Measurements from ENCODE around the gene GLTPD2. TPM values are rescaled to one million over a fixed set of nuclear protein-coding genes. Genes with fewer than 3 reads are reported as not detected.

GLTPD2 gene
- total and polyA plus RNA-seq, 2 donors from 2014 or later = 0.35 to 12.5 TPM

DNA sequence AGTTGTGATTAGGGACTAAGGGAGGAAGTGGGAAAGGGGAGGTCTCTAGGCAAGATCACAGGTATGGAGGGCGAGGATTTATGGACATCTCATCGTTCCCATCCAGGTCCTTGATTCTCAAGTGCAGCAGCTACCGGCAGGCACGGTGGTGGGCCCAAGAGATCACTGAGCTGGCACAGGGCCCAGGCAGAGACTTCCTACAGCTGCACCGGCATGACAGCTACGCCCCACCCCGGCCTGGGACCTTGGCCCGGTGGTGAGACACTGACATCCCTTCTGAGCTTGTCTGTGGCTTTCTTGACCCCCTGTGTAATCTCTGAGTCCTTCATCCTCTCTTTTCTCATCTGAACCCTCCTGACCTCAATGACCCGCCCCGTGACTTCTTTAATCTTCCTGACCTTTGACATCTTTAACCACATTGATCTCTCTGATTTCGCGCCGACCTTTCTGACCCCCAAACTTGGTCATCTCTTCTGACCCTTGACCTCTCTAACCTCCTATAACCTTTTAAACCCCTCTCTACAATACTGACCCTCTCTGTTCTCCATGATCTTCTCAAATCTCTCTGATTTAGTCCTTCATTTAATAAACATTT, 22.0 kb downstream of the GLTPD2 start:
- no peak for FAIRE-seq
- DNase-seq = peak in 1 of 5 donors; percentile 8
- intact Hi-C loops (cut with DNase I) = no loop called here

DNA sequence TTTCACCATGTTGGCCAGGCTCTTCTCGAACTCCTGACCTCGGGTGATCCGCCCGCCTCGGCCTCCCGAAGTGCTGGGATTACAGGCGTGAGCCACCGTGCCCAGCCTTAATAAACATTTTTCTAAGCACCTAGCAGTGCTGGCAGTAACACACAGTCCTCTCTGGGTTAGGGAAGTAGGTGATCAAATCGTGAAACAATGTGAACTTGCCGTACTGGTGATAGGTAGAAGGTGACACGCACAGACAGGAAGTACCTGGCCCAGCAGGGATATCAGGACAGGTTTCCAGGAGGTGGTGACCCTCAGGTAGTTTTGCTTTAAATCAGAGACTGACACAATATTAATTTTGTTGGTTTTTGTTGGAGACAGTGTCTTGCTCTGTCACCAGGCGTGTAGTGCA, 22.7 kb downstream of the GLTPD2 start:
- Histone ChIP-seq H3K9ac (ENCODE audit: low read length in 3 of 3) (no peak overlapping the region), H3K4me3 (ENCODE audit: low read length in 3 of 3) (no peak overlapping the region), H3K9me3 (ENCODE audit: control insufficient read depth in 2 of 3, insufficient read depth in 1 of 3, low read length in 3 of 3) (no peaks in the 10 kb centered on the region), H3K27ac (ENCODE audit: low read depth in 2 of 2, low read length in 2 of 2) (no peak overlapping the region), H3K36me3 (ENCODE audit: control insufficient read depth in 2 of 3, insufficient read depth in 3 of 3, low read length in 3 of 3) (peaks cover 0 to 2% (median 0%) of the 10 kb centered on the region in 3 donors), H3K4me1 (ENCODE audit: control insufficient read depth in 2 of 3, insufficient read depth in 2 of 3, low read depth in 1 of 3, low read length in 3 of 3) (peaks cover 0 to 4% (median 3%) of the 10 kb centered on the region in 3 donors), H3K27me3 (ENCODE audit: control insufficient read depth, insufficient read depth, low read length) (no peaks in the 10 kb centered on the region)
- TF ChIP-seq, protein P1, sequence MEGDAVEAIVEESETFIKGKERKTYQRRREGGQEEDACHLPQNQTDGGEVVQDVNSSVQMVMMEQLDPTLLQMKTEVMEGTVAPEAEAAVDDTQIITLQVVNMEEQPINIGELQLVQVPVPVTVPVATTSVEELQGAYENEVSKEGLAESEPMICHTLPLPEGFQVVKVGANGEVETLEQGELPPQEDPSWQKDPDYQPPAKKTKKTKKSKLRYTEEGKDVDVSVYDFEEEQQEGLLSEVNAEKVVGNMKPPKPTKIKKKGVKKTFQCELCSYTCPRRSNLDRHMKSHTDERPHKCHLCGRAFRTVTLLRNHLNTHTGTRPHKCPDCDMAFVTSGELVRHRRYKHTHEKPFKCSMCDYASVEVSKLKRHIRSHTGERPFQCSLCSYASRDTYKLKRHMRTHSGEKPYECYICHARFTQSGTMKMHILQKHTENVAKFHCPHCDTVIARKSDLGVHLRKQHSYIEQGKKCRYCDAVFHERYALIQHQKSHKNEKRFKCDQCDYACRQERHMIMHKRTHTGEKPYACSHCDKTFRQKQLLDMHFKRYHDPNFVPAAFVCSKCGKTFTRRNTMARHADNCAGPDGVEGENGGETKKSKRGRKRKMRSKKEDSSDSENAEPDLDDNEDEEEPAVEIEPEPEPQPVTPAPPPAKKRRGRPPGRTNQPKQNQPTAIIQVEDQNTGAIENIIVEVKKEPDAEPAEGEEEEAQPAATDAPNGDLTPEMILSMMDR (IDR thresholded peaks at IDR 0.05; ENCODE audit: borderline replicate concordance, extremely low read depth, insufficient read depth) = no peak
- intact Hi-C loops (cut with DNase I) = no loop called here
- DNase-seq (no peak), FAIRE-seq (no peak)

More for the DNA sequence above, 22.0 kb downstream of the GLTPD2 start:
- H3K36me3 ChIP-seq (ENCODE audit: control insufficient read depth in 2 of 3, insufficient read depth in 3 of 3, low read length in 3 of 3) = peaks cover 0 to 2% (median 0%) of the 10 kb centered on the region in 3 donors
- H3K27me3 ChIP-seq (ENCODE audit: control insufficient read depth, insufficient read depth, low read length) = no peaks in the 10 kb centered on the region
- no peaks in the 10 kb centered on the region for H3K9me3 ChIP-seq (ENCODE audit: control insufficient read depth in 2 of 3, insufficient read depth in 1 of 3, low read length in 3 of 3)
- H3K9ac ChIP-seq (ENCODE audit: low read length in 3 of 3) = no peak overlapping the region
- peaks cover 0 to 4% (median 3%) of the 10 kb centered on the region in 3 donors for H3K4me1 ChIP-seq (ENCODE audit: control insufficient read depth in 2 of 3, insufficient read depth in 2 of 3, low read depth in 1 of 3, low read length in 3 of 3)
- TF ChIP-seq, protein P1 (IDR thresholded peaks at IDR 0.05; ENCODE audit: borderline replicate concordance, extremely low read depth, insufficient read depth) = no peak
- H3K4me3 ChIP-seq (ENCODE audit: low read length in 3 of 3) = no peak overlapping the region
- H3K27ac ChIP-seq (ENCODE audit: low read depth in 2 of 2, low read length in 2 of 2) = no peak overlapping the region

DNA sequence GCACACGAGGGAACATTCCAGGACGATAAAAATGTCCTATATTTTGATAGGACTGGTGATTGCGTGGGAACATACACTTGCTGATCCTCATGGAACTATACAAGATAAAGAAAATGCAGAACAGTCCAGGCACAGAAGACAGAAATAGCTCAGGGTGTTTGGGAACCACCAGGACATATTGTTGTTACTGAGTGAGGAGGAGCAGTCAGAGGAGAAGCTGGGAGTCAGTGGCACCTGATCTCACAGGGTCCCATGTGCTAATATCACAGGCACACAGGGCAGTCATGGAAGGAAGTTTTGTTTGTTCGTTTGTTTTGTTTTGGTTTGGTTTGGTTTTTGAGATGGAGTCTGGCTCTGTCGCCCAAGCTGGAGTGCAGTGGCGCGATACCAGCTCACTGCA, 23.9 kb downstream of the GLTPD2 start:
- H3K4me1 ChIP-seq (ENCODE audit: control insufficient read depth in 2 of 3, insufficient read depth in 2 of 3, low read depth in 1 of 3, low read length in 3 of 3) = peaks cover 0 to 4% (median 1%) of the 10 kb centered on the region in 3 donors
- no peaks in the 10 kb centered on the region for H3K27me3 ChIP-seq (ENCODE audit: control insufficient read depth, insufficient read depth, low read length)
- TF ChIP-seq, protein P1 (IDR thresholded peaks at IDR 0.05; ENCODE audit: borderline replicate concordance, extremely low read depth, insufficient read depth) = no peak
- H3K36me3 ChIP-seq (ENCODE audit: control insufficient read depth in 2 of 3, insufficient read depth in 3 of 3, low read length in 3 of 3) = peaks cover 0 to 2% (median 0%) of the 10 kb centered on the region in 3 donors
- H3K9ac ChIP-seq (ENCODE audit: low read length in 3 of 3) = no peak overlapping the region
- FAIRE-seq = no peak
- no peak for DNase-seq
- H3K4me3 ChIP-seq (ENCODE audit: low read length in 3 of 3) = no peak overlapping the region
- H3K27ac ChIP-seq (ENCODE audit: low read depth in 2 of 2, low read length in 2 of 2) = no peak overlapping the region
- intact Hi-C loops (cut with DNase I) = no loop called here
- H3K9me3 ChIP-seq (ENCODE audit: control insufficient read depth in 2 of 3, insufficient read depth in 1 of 3, low read length in 3 of 3) = no peaks in the 10 kb centered on the region

Measured in kidney (tissue), 14 donors.